Retinal pigment epithelial cell (primary cell): ENCODE measurements around the gene LCN15.
"Not testable (repeated sequence)": the region's sequence is repeated elsewhere in the genome, so short reads cannot be mapped to it uniquely, and the experiment has no call there.

Experiments
- DNase-seq: peaks from one replicate; pipeline ENCODE4 v3.0.0-alpha.2; 2010; ENCODE audit warnings: low read depth
- H3K4me3 ChIP-seq: 2 replicates; pipeline ENCODE4 v1.5.1; 2011; ENCODE audit warnings: mild to moderate bottlenecking, low read length, control low read depth, moderate library complexity
- CTCF ChIP-seq: conservative IDR thresholded peaks from 2 replicates; pipeline ENCODE4 v1.5.1; 2011; ENCODE audit warnings: low read depth, low read length, control low read depth, inconsistent platforms

LCN15 gene

DNA sequence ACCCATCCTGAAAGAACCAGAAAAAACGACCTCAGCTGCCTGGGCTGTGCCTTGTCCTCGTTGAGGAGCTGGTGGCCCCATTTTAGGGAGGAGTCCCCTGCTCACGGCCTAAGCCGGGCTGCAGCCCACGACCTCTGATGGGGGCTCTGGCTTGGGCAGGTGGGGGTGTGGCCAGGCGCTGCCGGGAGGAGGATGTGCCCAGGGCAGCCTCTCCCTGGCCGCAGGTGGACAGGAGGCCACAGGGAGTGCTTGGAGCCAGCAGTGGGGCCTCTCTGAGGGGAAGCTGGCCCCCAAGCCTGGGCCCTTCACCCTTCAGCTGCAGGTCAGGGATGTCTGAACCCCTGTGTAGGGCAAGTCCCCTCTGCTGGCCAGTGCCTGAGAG, 49.4 kb downstream of the LCN15 start:
- H3K4me3 ChIP-seq, result no peak overlapping the region
- no peak for TF ChIP-seq CTCF
- DNase-seq, result no peak

- DNase-seq, result no peak
- TF ChIP-seq CTCF, result no peak
- no peak overlapping the region for H3K4me3 ChIP-seq
Measured at GRCh38 chr9:136714096-136714892, 50.0 kb downstream of the LCN15 start.

GRCh38 chr9:136713550-136713949, 50.8 kb downstream of the LCN15 start:
- no peak for TF ChIP-seq CTCF
- DNase-seq, result no peak
- H3K4me3 ChIP-seq, result peak overlapping the region; percentile 55

GRCh38 chr9:136712690-136713544, 51.4 kb downstream of the LCN15 start:
- no peak for TF ChIP-seq CTCF
- H3K4me3 ChIP-seq, result peak overlapping the region; percentile 55

DNA sequence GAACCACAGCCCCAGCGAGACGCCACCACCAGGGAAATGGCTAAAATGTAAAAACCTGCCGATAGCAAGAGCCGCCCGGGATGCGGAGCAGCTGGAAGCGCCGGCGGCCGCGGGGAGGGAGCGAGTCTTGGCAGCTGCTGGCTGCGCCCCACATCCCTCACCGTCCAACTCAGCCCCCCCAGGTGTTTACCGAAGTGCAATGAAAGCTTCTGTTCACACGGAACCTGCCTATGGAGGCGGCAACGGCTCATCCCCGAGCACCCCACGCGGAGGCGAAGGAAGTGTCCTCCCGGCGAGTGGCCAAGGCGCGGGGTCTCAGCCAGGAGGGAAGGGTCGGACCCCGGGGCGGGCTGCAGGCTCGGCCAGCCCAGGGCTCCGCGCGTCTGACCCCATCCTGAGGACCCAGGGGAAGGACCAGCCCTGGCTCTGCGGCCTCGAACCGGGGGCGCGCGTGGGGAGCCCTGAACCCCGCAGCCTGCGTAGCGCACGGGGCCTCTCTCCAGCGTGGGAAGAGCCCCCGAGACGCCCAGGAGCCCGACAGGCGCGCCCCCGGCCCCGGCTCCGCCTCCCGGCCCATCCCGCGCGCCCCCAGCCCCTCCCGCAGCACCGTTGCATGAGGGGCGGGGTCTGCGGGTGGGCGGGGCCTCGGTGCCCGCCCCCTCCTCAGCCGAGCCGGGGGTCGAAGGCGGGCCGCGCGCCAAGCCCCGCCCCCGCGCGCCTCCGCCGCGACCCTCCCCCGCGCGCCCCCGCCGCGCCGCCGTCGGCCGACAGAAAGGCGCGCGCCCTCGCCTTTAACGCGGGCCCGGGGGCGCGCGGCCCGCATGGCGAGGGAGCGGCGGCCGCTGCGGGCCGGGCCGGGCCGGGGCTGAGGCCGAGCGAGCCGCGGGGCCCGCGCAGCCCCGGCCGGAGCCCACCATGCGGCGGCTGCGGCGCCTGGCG, 52.3 kb downstream of the LCN15 start, which contains the start of gene DIPK1B:
DIPK1B (plus strand) TSS at position 822 of the 939 bp plus-strand sequence; CDS start at position 916, 94 bp downstream.
- no peak for DNase-seq
- TF ChIP-seq CTCF, result no peak
- H3K4me3 ChIP-seq, result peak within 1 kb of the TSS; percentile 55

More at GRCh38 chr9:136712690-136713544, 51.4 kb downstream of the LCN15 start:
- no peak for DNase-seq

- H3K4me3 ChIP-seq, result not testable (repeated sequence)
- DNase-seq, result peak; percentile 64
Measured at GRCh38 chr9:136711219-136711648, 53.1 kb downstream of the LCN15 start.

DNA sequence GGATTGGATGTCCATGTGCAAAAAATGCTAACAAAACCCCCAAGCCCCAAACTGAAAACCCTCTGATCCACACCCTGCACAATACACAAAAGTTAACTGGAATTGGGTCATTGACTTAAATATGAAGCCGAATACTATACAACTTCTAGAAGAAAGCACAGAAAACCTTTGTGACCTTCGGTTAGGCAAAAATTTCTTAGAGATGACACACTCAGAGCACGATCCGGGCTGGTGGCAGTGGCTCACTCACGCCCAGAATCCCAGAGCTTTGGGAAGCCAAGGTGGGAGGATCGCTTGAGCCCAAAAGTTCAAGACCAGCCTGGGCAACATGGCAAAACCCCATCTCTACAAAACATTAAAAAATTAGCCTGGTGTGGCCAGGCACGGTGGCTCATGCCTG, 53.8 kb downstream of the LCN15 start:
- TF ChIP-seq CTCF, result no peak
- no peak overlapping the region for H3K4me3 ChIP-seq
- DNase-seq, result no peak
